ENCODE data around the gene RHOB. TPM values are rescaled to one million over a fixed set of nuclear protein-coding genes. Genes with fewer than 3 reads are reported as not detected.

Gene RHOB
- total RNA-seq, 1 donor from 2014 or later, result 191 TPM

- Histone ChIP-seq H3K36me3 (no peaks in the 10 kb centered on the region), H3K4me3 (no peak overlapping the region), H3K4me1 (no peaks in the 10 kb centered on the region), H3K9me3 (no peaks in the 10 kb centered on the region), H3K27me3 (no peaks in the 10 kb centered on the region), H3K27ac (no peak overlapping the region)
- TF ChIP-seq CTCF (IDR thresholded peaks at IDR 0.05), result no peak
- intact Hi-C loops (cut with DNase I), result no loop called here
- DNase-seq (peak; percentile 13), ATAC-seq (no peak)
These were observed 30.1 kb downstream of the RHOB start for GRCh38 chr2:20476950-20477349.

GRCh38 chr2:20478961-20479360 is 32.1 kb downstream of the RHOB start:
- intact Hi-C loops (cut with DNase I), result no loop called here
- Histone ChIP-seq H3K4me1 (no peaks in the 10 kb centered on the region), H3K27ac (no peak overlapping the region), H3K27me3 (no peaks in the 10 kb centered on the region), H3K36me3 (no peaks in the 10 kb centered on the region), H3K4me3 (no peak overlapping the region), H3K9me3 (no peaks in the 10 kb centered on the region)
- no peak for ATAC-seq
- DNase-seq, result peak; percentile 37
- TF ChIP-seq CTCF (IDR thresholded peaks at IDR 0.05), result no peak

GRCh38 chr2:20479835-20480234 is 33.0 kb downstream of the RHOB start:
- Histone ChIP-seq H3K36me3 (no peaks in the 10 kb centered on the region), H3K27ac (no peak overlapping the region), H3K4me1 (no peaks in the 10 kb centered on the region), H3K4me3 (no peak overlapping the region), H3K27me3 (no peaks in the 10 kb centered on the region), H3K9me3 (no peaks in the 10 kb centered on the region)
- no peak for TF ChIP-seq CTCF (IDR thresholded peaks at IDR 0.05)
- DNase-seq (peak; percentile 27), ATAC-seq (no peak)
- intact Hi-C loops (cut with DNase I), result no loop called here

- Histone ChIP-seq H3K36me3 (no peaks in the 10 kb centered on the region), H3K27me3 (no peaks in the 10 kb centered on the region), H3K27ac (no peak overlapping the region), H3K9me3 (no peaks in the 10 kb centered on the region), H3K4me1 (no peaks in the 10 kb centered on the region), H3K4me3 (no peak overlapping the region)
- no peak for ATAC-seq
- no peak for TF ChIP-seq CTCF (IDR thresholded peaks at IDR 0.05)
- intact Hi-C loops (cut with DNase I), result no loop called here
- DNase-seq, result no peak
These were observed 34.0 kb downstream of the RHOB start for GRCh38 chr2:20480913-20481312.

GRCh38 chr2:20481798-20482405 is 35.0 kb downstream of the RHOB start:
- intact Hi-C loops (cut with DNase I), result no loop called here
- no peaks in the 10 kb centered on the region for H3K27me3 ChIP-seq
- DNase-seq, result no peak
- H3K27ac ChIP-seq, result no peak overlapping the region
- TF ChIP-seq CTCF (IDR thresholded peaks at IDR 0.05), result no peak
- no peak for ATAC-seq
- H3K36me3 ChIP-seq, result no peaks in the 10 kb centered on the region
- H3K9me3 ChIP-seq, result no peaks in the 10 kb centered on the region
- no peaks in the 10 kb centered on the region for H3K4me1 ChIP-seq
- H3K4me3 ChIP-seq, result no peak overlapping the region

- TF ChIP-seq CTCF (IDR thresholded peaks at IDR 0.05), result no peak
- H3K36me3 ChIP-seq, result no peaks in the 10 kb centered on the region
- no peak for DNase-seq
- intact Hi-C loops (cut with DNase I), result no loop called here
- H3K4me3 ChIP-seq, result no peak overlapping the region
- H3K27me3 ChIP-seq, result no peaks in the 10 kb centered on the region
- no peak for ATAC-seq
- H3K27ac ChIP-seq, result no peak overlapping the region
- no peaks in the 10 kb centered on the region for H3K9me3 ChIP-seq
- no peaks in the 10 kb centered on the region for H3K4me1 ChIP-seq
These were observed 35.9 kb downstream of the RHOB start for GRCh38 chr2:20482725-20483124.

All from upper lobe of right lung (tissue), 1 donor.